Measurements from ENCODE around the gene ARHGAP28.
"Not testable (repeated sequence)": the region's sequence is repeated elsewhere in the genome, so short reads cannot be mapped to it uniquely, and the experiment has no call there.

Gene ARHGAP28

DNA sequence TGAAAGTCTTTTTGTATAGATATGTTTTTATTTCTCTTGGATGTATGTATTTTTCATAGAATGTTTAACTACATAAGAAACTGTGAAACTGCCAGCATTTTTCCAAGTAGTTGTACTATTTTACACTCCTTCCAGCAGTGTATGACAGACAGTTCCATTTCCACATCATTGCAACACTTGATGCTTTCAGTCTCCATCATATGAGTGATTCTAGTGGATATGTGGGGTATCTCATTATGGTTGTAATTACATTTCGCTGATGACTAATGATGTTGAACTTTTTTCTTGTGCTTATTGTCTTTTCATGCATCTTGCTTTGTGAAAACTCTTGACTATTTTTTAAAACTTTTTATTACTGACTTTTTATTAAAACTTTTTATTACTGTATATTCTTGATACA, 101.4 kb downstream of the ARHGAP28 start:
- no peak for DNase-seq (ENCODE audit: insufficient read length)
- no peak for FAIRE-seq
- TF ChIP-seq POLR2AphosphoS5 (IDR thresholded peaks at IDR 0.05; ENCODE audit: low read depth, low read length): no peak
- no peak for TF ChIP-seq POLR2A (IDR thresholded peaks at IDR 0.05; ENCODE audit: low read depth, low read length)
- no peak for TF ChIP-seq TAF1 (IDR thresholded peaks at IDR 0.05; ENCODE audit: borderline replicate concordance, low read depth, low read length)

DNA sequence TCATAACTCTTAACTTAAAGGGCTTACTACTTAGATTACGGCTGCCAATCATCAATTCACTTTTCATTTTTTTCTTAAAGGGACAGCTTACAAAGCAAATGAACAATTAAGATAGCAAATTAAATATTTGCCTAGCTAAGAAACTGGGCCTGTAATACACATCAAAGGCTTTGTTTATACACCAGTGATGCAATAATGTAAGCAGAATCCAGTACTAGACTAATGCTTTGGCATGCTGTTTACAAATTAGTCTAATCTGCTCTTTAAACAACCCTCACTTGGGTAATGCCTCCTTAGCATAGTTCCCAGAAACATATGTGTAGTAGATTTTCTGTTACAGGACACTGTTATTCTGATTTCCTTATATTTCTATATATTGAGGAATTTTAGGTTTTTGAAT, 105.8 kb downstream of the ARHGAP28 start:
- no peak for FAIRE-seq
- DNase-seq (ENCODE audit: insufficient read length): no peak
- TF ChIP-seq POLR2A (IDR thresholded peaks at IDR 0.05; ENCODE audit: low read depth, low read length) (no peak), TAF1 (IDR thresholded peaks at IDR 0.05; ENCODE audit: borderline replicate concordance, low read depth, low read length) (no peak), POLR2AphosphoS5 (IDR thresholded peaks at IDR 0.05; ENCODE audit: low read depth, low read length) (no peak)

DNA sequence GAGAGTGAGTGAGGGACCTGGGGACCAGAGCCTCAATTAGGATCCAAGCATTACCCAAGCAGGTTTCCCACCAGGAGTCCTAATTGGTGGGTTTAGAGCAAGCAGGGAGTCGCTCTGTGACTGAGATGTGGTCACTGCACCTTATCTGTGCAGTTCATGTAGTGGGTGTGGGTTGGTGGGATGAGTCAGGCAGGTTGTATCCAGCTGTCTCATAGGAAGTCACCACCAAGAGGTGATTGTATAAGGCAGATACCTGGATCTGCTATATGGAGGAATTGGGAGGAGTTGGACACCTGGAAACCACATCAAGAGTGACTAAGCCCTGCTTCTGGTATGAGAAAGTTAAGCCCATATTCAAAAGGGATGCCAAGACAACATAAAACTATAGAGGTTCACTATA, 106.8 kb downstream of the ARHGAP28 start:
- TF ChIP-seq TAF1 (IDR thresholded peaks at IDR 0.05; ENCODE audit: borderline replicate concordance, low read depth, low read length) (no peak), POLR2A (IDR thresholded peaks at IDR 0.05; ENCODE audit: low read depth, low read length) (no peak), POLR2AphosphoS5 (IDR thresholded peaks at IDR 0.05; ENCODE audit: low read depth, low read length) (no peak)
- no peak for DNase-seq (ENCODE audit: insufficient read length)
- no peak for FAIRE-seq

DNA sequence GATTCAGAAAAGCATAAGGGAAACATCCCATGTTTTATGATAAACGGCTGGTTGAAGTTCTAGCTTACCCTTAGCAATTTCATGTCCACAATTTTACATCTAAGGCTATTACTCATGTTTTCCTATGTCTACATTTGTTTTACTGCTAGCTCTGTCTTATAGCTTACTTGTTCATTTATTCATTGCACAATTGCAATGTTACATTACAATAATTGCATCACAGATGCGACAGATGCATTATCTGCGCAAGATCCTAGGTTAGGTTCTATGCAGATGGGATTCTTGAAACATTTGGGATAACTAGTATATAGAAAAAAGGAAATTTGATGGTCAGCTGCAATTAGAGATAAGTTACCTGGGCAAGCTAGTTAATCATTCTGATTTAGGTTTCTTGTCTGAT, 108.4 kb downstream of the ARHGAP28 start:
- DNase-seq (ENCODE audit: insufficient read length): no peak
- TF ChIP-seq POLR2AphosphoS5 (IDR thresholded peaks at IDR 0.05; ENCODE audit: low read depth, low read length): no peak
- no peak for TF ChIP-seq TAF1 (IDR thresholded peaks at IDR 0.05; ENCODE audit: borderline replicate concordance, low read depth, low read length)
- FAIRE-seq: no peak

DNA sequence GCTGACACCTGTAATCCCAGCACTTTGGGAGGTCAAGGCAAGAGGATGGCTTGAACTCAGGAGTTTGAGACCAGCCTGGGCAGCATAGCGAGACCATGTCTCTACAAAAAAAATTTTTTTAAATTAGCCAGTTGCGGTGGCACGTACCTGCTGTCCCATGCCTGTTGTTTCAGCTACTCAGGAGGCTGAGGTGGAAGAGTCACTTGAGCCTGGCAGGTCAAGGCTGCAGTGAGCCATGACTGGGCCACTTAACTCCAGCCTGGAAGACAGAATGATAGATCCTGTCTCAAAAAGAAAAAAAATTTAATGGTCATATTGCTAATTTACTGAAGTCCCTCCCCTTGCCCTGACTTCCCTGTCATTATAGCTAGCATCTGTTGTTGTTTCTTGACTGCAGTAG, 112.6 kb downstream of the ARHGAP28 start:
- TF ChIP-seq POLR2AphosphoS5 (IDR thresholded peaks at IDR 0.05; ENCODE audit: low read depth, low read length) (no peak), POLR2A (IDR thresholded peaks at IDR 0.05; ENCODE audit: low read depth, low read length) (no peak), TAF1 (IDR thresholded peaks at IDR 0.05; ENCODE audit: borderline replicate concordance, low read depth, low read length) (no peak)
- DNase-seq (ENCODE audit: insufficient read length) (no peak), FAIRE-seq (no peak)

DNA sequence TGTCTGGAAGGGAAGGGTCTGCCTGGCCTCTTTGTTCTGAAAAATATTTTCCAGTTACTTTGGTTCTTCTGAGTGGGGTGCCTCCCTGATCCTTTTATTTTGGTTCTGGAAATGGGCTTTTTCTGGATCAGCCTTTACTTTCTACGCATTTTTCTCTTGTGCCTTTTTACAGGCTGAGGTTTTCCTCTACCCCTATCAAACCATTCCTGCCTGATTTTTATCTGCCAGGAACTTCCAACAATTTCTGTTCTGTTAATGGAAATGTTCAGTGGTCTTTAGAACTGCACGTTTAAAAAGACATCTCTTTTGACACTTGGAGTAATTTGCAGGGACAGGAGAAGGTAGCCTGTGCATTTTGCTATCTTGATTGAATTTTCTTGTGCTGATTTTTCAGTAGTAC, 113.8 kb downstream of the ARHGAP28 start:
- FAIRE-seq: no peak
- no peak for DNase-seq (ENCODE audit: insufficient read length)
- TF ChIP-seq POLR2AphosphoS5 (IDR thresholded peaks at IDR 0.05; ENCODE audit: low read depth, low read length) (no peak), POLR2A (IDR thresholded peaks at IDR 0.05; ENCODE audit: low read depth, low read length) (no peak), TAF1 (IDR thresholded peaks at IDR 0.05; ENCODE audit: borderline replicate concordance, low read depth, low read length) (no peak)

DNA sequence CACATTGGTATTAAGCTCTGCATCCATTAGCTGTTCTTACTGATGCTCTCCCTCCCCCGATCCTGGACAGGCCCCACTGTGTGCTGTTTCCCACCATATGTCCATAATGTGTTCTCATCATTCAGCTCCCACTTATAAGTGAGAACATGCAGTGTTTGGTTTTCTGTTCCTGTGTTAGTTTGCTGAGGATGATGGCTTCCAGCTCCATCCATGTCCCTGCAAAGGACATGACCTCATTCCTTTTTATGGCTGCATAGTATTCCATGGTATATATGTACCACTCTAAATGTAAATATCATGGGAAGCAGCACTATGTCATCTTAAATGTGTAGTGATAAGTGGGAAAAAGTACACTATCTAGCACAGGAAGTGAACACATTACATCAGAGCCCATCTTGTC, 116.0 kb downstream of the ARHGAP28 start:
- not testable (repeated sequence) for FAIRE-seq; DNase-seq (ENCODE audit: insufficient read length)

DNA sequence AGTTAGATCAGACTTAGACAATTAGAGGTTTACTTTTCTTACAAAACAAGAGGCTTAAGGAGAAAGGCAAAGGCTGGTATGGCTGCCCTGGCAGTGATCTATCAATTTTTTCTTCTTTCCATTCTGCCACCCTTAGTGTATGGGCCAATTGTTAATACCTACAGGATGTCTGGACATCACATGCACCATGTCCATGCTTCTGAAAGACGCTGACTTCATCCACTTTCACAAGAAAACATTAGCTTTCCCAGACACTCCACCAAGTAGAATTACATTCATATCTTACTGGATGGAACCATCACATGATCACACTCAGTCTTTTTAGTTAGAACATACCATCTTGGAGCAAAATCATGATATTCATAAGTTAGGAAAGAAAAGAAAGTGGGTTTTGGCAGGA, 120.9 kb downstream of the ARHGAP28 start:
- DNase-seq (ENCODE audit: insufficient read length): no peak
- FAIRE-seq: no peak
- no peak for TF ChIP-seq POLR2A (IDR thresholded peaks at IDR 0.05; ENCODE audit: low read depth, low read length)

DNA sequence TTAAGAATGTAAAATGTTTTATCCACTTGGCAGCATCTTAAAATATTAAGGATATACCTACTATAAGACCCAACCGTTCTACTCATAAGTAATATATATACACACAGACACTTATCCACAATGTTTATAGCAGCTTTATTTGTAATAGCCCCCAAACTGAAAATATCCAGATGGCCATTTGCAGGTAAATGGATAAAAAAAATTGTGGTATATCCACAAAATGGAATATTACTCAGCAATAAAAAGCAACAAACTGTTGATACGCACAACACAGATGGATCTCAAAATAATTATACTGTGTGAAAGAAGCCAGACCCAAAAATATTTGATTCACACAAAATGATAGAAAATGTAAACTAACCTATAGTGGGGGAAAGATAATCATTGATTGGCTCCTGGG, 122.0 kb downstream of the ARHGAP28 start:
- TF ChIP-seq TAF1 (IDR thresholded peaks at IDR 0.05; ENCODE audit: borderline replicate concordance, low read depth, low read length) (no peak), POLR2AphosphoS5 (IDR thresholded peaks at IDR 0.05; ENCODE audit: low read depth, low read length) (no peak), POLR2A (IDR thresholded peaks at IDR 0.05; ENCODE audit: low read depth, low read length) (no peak)
- no peak for DNase-seq (ENCODE audit: insufficient read length)
- FAIRE-seq: no peak

DNA sequence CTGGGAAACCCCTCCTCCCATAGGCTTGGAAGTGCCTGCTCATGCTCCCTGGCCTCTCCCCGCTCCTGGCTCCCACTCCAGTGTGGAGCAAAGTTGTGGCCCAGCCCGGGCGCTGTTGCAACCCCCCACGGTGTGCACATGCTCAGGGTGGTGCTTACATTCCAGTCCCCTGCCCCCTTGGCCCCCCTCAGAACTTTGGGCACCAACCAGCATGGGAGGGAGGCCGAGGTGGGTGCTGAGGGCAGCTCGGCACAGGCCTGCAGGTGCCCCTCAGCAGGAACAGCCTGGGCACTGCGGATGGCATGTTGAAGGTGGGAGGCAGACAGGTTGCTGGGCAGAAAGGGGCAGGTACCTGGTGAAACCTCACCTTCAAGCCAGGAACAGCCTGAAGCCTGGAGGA, 125.3 kb downstream of the ARHGAP28 start:
- DNase-seq (ENCODE audit: insufficient read length) (no peak), FAIRE-seq (no peak)
- no peak for TF ChIP-seq POLR2AphosphoS5 (IDR thresholded peaks at IDR 0.05; ENCODE audit: low read depth, low read length)
- TF ChIP-seq POLR2A (IDR thresholded peaks at IDR 0.05; ENCODE audit: low read depth, low read length): no peak
- TF ChIP-seq TAF1 (IDR thresholded peaks at IDR 0.05; ENCODE audit: borderline replicate concordance, low read depth, low read length): no peak

DNA sequence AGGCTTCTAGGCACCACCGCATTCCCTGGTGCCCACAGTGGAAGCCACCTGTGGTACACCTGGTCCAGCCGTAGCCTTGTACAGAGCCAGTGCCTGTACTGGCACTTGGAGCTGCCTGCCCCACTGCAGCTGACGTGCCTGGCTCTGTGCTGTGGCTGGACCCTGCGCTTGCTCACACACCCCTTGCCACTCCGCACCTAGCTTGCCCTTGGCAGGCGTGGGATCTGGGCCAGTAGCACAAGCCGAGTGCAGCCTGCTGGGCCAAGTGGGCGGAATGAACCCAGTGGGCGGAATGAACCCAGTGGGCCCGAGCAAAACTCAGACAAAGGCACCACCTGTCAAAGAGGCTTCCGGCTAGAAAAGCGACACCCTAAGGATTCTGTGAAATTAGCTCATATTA, 126.3 kb downstream of the ARHGAP28 start:
- TF ChIP-seq POLR2A (IDR thresholded peaks at IDR 0.05; ENCODE audit: low read depth, low read length): no peak
- no peak for TF ChIP-seq POLR2AphosphoS5 (IDR thresholded peaks at IDR 0.05; ENCODE audit: low read depth, low read length)
- TF ChIP-seq TAF1 (IDR thresholded peaks at IDR 0.05; ENCODE audit: borderline replicate concordance, low read depth, low read length): no peak
- DNase-seq (ENCODE audit: insufficient read length) (no peak), FAIRE-seq (no peak)

DNA sequence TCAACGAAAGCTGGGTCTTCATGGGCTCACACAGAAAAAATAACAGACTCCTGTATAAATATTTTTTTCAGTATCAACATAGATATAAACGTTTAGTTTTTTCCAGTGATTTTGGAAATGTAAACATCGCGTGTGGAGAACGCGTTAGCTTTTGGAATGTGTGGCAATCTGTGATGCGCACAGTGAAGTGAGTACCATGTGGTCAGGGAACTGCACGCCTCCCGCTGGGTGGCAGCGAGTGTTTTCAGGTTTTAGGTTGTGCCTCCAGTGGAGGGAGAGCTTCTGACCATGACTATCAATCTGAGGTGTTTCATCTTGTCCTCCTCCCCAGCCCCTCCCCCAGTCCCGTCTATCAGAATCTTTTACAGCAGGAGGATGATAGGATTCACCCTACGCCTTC, 127.8 kb downstream of the ARHGAP28 start:
- TF ChIP-seq POLR2AphosphoS5 (IDR thresholded peaks at IDR 0.05; ENCODE audit: low read depth, low read length): no peak
- no peak for TF ChIP-seq POLR2A (IDR thresholded peaks at IDR 0.05; ENCODE audit: low read depth, low read length)
- TF ChIP-seq TAF1 (IDR thresholded peaks at IDR 0.05; ENCODE audit: borderline replicate concordance, low read depth, low read length): no peak
- no peak for DNase-seq (ENCODE audit: insufficient read length)
- no peak for FAIRE-seq

DNA sequence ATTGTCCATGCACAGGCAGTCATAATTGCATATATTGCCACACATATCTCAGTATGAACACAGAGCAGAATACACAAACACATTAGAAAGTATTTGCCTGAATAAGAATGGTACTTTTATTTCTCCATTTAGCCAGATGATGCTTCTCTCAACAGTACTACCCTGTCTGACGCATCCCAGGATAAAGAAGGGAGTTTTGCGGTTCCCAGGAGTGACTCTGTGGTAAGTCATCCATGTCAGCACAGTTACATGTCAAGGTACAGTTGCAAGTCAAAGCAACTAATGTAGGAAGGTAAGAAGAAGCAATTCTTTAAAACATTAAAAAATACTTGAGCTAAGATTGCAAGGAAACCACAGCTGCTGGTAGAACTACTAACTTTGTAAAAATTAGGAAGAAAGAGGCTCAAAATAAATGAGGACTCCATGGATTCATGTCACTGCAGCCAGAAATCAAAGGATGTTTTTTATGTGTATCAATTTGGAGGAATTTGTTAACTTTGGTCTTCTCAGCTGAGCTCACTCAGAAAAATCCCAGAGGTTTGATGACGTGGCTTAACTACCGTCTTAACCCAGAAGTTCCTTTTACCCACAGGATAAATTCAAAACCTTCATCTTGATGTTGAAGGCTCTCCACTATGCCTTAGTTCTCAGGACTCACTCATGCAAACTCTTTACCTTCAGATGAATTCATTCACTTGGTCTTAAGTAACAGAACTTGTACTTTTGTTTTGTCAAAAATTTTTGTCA, 130.3 kb downstream of the ARHGAP28 start:
- DNase-seq (ENCODE audit: insufficient read length): no peak
- FAIRE-seq: no peak
- TF ChIP-seq POLR2A (IDR thresholded peaks at IDR 0.05; ENCODE audit: low read depth, low read length) (no peak), POLR2AphosphoS5 (IDR thresholded peaks at IDR 0.05; ENCODE audit: low read depth, low read length) (no peak), TAF1 (IDR thresholded peaks at IDR 0.05; ENCODE audit: borderline replicate concordance, low read depth, low read length) (no peak)

Measured in GM12892 (cell line).